ENCODE measurements around the gene GRPEL1.

DNA sequence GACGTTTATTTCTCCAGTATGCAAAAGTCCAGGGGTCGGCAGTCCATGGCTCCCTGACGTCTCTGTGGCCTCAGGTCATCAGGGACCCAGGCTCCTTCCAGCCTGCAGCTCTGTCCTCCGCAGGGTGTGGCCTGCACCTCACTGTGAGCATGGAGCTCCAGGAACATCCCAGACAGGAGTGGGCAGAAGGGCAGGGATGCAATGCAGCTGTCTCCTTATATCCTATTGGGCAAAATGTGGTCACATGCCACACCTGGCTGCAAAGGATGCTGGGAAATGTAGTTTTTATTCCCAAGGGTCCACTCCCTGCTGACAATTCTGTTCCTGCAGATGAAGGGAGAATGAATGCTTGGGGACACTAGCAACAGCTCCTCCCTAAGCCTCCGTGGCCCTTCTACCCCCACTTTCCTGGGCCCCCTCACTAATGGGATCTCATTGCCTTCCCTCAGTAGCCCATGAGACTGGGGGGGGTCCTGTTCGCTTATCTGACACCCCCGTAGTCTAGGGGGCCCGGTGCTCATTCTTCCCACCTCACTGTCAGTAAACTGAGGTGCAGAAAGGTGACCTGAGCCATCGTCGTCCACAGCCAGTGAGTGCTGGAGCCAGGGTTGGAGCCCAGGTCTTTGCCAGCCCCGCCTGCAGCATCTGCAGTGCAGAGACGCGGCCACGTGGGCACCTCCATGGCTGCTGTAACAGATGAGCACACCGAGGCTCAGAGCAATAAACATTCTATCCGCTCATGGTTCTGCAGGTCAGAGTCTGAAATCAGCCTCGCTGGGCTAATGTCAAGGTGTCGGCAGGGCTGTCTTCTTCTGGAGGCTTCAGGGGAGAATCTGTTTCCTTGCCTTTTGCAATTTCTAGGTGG, 5.9 kb upstream of the GRPEL1 start:
- TF ChIP-seq, protein P1, sequence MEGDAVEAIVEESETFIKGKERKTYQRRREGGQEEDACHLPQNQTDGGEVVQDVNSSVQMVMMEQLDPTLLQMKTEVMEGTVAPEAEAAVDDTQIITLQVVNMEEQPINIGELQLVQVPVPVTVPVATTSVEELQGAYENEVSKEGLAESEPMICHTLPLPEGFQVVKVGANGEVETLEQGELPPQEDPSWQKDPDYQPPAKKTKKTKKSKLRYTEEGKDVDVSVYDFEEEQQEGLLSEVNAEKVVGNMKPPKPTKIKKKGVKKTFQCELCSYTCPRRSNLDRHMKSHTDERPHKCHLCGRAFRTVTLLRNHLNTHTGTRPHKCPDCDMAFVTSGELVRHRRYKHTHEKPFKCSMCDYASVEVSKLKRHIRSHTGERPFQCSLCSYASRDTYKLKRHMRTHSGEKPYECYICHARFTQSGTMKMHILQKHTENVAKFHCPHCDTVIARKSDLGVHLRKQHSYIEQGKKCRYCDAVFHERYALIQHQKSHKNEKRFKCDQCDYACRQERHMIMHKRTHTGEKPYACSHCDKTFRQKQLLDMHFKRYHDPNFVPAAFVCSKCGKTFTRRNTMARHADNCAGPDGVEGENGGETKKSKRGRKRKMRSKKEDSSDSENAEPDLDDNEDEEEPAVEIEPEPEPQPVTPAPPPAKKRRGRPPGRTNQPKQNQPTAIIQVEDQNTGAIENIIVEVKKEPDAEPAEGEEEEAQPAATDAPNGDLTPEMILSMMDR (IDR thresholded peaks at IDR 0.05; ENCODE audit: poor library complexity) = no peak
- TF ChIP-seq EZH2 (IDR thresholded peaks at IDR 0.05; ENCODE audit: borderline replicate concordance) (no peak), EZH2phosphoT487 (IDR thresholded peaks at IDR 0.05; ENCODE audit: low read depth, severe bottlenecking, unreplicated experiment) (no peak)

Measured in hepatocyte (in vitro differentiated cells).